Measurements from ENCODE around the gene CRTC3. TPM values are rescaled to one million over a fixed set of nuclear protein-coding genes. Genes with fewer than 3 reads are reported as not detected.

CRTC3 gene
- total RNA-seq, 4 donors from 2014 or later = 19.8 to 33.1 (median 25.9) TPM

- H3K4me1 ChIP-seq = no peaks in the 10 kb centered on the region
- no peak for DNase-seq
- no peak overlapping the region for H3K27ac ChIP-seq
- no peaks in the 10 kb centered on the region for H3K9me3 ChIP-seq
- TF ChIP-seq, protein P1, sequence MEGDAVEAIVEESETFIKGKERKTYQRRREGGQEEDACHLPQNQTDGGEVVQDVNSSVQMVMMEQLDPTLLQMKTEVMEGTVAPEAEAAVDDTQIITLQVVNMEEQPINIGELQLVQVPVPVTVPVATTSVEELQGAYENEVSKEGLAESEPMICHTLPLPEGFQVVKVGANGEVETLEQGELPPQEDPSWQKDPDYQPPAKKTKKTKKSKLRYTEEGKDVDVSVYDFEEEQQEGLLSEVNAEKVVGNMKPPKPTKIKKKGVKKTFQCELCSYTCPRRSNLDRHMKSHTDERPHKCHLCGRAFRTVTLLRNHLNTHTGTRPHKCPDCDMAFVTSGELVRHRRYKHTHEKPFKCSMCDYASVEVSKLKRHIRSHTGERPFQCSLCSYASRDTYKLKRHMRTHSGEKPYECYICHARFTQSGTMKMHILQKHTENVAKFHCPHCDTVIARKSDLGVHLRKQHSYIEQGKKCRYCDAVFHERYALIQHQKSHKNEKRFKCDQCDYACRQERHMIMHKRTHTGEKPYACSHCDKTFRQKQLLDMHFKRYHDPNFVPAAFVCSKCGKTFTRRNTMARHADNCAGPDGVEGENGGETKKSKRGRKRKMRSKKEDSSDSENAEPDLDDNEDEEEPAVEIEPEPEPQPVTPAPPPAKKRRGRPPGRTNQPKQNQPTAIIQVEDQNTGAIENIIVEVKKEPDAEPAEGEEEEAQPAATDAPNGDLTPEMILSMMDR (IDR thresholded peaks at IDR 0.05) = no peak
- no peak overlapping the region for H3K4me3 ChIP-seq
- peaks cover 0 to 74% (median 0%) of the 10 kb centered on the region in 3 donors for H3K36me3 ChIP-seq
- no peaks in the 10 kb centered on the region for H3K27me3 ChIP-seq
These were observed 108.0 kb downstream of the CRTC3 start for GRCh38 chr15:90637693-90638092.

GRCh38 chr15:90638201-90638691 is 108.5 kb downstream of the CRTC3 start:
- Histone ChIP-seq H3K4me1 (no peaks in the 10 kb centered on the region), H3K27ac (no peak overlapping the region), H3K27me3 (no peaks in the 10 kb centered on the region), H3K4me3 (no peak overlapping the region), H3K36me3 (peaks cover 0 to 74% (median 0%) of the 10 kb centered on the region in 3 donors), H3K9me3 (no peaks in the 10 kb centered on the region)
- no peak for DNase-seq
- TF ChIP-seq POLR2A (IDR thresholded peaks at IDR 0.05) = no peak
- TF ChIP-seq, protein P1 (IDR thresholded peaks at IDR 0.05) = no peak

DNA sequence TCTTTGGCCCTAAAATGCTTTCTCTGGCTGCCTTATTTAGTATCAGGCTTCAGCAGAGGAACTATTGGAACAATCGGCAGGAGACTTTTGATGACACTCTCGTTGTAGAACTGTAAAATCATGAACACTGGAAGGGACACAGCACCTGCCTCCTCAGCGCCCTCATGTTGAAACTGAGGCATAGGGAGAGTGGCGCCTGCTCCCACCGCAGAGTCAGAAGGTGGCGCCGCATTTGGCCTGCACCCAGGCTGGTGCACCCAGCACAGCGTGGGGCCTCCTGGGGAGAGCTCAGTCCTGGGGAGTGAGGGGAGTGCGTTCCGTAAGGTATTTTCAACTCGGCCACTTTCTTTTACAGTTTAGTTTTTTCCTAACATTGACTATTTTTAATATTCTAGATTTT is 109.2 kb downstream of the CRTC3 start:
- DNase-seq = no peak
- H3K36me3 ChIP-seq = peaks cover 0 to 73% (median 0%) of the 10 kb centered on the region in 3 donors
- no peak overlapping the region for H3K27ac ChIP-seq
- H3K9me3 ChIP-seq = no peaks in the 10 kb centered on the region
- no peak overlapping the region for H3K4me3 ChIP-seq
- H3K27me3 ChIP-seq = no peaks in the 10 kb centered on the region
- no peaks in the 10 kb centered on the region for H3K4me1 ChIP-seq
- TF ChIP-seq, protein P1 (IDR thresholded peaks at IDR 0.05) = no peak
- no peak for TF ChIP-seq POLR2A (IDR thresholded peaks at IDR 0.05)

GRCh38 chr15:90640862-90641261 is 111.1 kb downstream of the CRTC3 start:
- no peaks in the 10 kb centered on the region for H3K9me3 ChIP-seq
- no peaks in the 10 kb centered on the region for H3K4me1 ChIP-seq
- peaks cover 0 to 55% (median 0%) of the 10 kb centered on the region in 3 donors for H3K36me3 ChIP-seq
- H3K27me3 ChIP-seq = no peaks in the 10 kb centered on the region
- TF ChIP-seq, protein P1 (IDR thresholded peaks at IDR 0.05) = no peak
- no peak for TF ChIP-seq POLR2A (IDR thresholded peaks at IDR 0.05)
- H3K4me3 ChIP-seq = no peak overlapping the region
- no peak for DNase-seq
- no peak overlapping the region for H3K27ac ChIP-seq

- Histone ChIP-seq H3K27me3 (no peaks in the 10 kb centered on the region), H3K36me3 (peaks cover 0 to 55% (median 0%) of the 10 kb centered on the region in 3 donors), H3K9me3 (no peaks in the 10 kb centered on the region), H3K4me1 (no peaks in the 10 kb centered on the region), H3K4me3 (no peak overlapping the region), H3K27ac (no peak overlapping the region)
- no peak for TF ChIP-seq POLR2A (IDR thresholded peaks at IDR 0.05)
- no peak for DNase-seq
These were observed 112.1 kb downstream of the CRTC3 start for GRCh38 chr15:90641581-90642463.

Data from Peyer's patch (tissue), 4 donors.